KG1 (cell line): Measurements from ENCODE around the gene DRC1.

ENCODE experiments used
- DNase-seq: peaks from one replicate; lab custom pipeline; 2025; lab: John Stamatoyannopoulos, UW

The DRC1 gene

DNA sequence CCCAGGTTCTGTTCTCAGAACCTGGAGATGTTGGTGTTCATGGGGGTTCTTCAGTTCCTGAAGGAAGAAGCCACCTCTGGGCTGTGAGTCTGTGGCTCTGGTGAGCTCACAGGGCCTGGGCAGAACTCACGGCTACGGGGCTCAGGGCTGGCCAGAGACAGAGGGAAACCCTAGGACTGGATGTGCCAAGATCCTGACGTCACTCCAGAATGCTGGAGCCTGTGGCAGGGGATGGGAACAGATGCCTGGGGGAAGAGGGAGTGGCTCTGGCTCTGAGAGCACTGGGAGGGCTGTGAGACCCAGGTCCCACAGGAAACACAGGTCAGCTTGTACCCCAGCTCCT is 76.2 kb downstream of the DRC1 start, which contains the start of gene OTOF:
OTOF (minus strand) TSS at position 214 of the 343 bp plus-strand sequence.
- DNase-seq = no peak

DNA sequence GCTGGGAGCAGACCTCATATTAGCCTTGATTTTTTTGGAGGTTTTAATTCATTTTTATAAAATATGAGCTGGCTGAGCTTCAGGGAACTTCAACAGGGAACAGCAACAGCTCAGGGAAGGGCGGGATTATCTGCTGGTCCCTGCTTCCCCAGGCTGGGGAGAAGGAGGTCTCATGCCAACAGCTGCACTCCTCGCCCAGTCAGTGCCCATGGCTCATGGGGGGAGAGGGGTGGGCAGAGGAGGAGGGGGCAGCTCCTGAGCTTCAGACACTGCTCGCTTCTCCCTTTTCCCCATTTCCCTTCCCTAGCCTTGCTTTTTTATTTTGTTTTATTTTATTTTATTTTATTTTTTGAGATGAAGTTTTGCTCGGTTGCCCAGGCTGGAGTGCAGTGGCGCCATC is 76.6 kb downstream of the DRC1 start:
- DNase-seq = no peak

DNA sequence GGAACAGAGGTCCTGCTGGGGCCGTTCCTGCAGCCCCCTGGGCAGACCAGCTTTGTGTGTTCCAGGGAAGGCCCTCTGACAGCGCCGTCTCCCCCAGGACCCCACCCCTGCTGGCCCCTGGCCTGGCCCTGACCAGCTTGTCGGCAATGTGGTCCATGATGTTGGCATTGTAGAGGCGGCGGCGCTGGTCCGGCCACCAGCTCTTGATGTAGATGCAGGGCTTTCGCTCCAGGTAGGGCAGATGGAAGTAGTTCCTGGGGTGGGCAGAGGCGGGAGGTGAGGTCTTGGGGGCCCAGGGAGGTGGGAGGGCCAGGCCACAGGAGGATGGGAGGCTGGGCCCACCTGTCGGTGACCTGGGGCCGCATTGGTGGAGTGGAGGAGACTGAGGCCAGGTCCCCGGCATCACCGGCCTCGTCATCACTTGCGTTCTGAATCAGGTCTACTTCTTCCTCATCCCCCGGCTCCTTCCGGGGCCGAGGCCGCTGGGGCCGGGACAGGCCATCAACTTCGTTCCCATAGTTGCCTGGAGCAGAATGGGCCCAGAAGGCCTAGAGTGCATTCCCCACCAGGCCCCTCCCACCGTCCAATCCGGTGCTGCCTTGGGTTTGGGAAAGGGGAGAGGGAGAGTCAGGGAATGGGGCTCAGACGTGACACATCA is 77.5 kb downstream of the DRC1 start:
- no peak for DNase-seq

DNA sequence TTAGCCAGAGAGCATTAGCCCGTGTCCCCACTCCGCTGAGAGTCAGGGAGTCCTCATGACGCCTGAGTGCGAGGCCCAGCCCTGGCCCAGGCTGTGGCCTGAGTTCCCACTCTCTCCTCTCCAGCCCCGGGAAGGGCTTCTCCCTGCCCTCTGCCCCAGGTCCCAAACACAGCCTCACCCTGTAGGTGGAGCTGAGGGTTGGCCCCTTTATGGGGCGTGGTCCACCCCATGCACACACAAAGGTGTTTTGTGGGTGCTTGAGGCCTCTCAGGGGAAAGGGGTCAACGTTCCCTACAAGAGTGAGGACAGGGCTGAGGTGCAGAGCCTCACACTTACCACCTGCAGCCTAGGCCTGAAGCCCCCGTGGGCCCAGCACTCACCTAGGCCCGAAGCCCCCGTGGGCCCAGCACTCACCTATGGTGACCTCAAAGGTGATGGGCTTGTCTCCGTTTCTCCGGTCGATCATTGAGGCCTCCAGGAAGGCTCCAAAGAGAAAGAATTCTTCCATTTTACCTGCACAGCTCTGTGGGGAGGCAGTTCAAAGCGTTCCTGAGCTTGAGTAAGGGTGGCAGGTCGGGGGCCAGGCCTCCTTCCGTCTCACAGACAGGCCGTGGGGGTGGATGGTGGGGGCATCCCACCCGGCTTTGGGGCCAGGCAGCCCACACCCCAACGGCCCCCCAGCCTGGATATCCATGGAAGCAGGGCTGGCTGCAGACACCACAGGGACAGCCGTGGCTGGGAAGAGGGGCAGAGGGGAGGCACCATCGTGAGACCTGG is 78.3 kb downstream of the DRC1 start:
- DNase-seq = no peak

- DNase-seq = no peak
Observed at GRCh38 chr2:26480566-26481423, 79.1 kb downstream of the DRC1 start.

GRCh38 chr2:26481706-26482105 is 80.0 kb downstream of the DRC1 start:
- no peak for DNase-seq

DNA sequence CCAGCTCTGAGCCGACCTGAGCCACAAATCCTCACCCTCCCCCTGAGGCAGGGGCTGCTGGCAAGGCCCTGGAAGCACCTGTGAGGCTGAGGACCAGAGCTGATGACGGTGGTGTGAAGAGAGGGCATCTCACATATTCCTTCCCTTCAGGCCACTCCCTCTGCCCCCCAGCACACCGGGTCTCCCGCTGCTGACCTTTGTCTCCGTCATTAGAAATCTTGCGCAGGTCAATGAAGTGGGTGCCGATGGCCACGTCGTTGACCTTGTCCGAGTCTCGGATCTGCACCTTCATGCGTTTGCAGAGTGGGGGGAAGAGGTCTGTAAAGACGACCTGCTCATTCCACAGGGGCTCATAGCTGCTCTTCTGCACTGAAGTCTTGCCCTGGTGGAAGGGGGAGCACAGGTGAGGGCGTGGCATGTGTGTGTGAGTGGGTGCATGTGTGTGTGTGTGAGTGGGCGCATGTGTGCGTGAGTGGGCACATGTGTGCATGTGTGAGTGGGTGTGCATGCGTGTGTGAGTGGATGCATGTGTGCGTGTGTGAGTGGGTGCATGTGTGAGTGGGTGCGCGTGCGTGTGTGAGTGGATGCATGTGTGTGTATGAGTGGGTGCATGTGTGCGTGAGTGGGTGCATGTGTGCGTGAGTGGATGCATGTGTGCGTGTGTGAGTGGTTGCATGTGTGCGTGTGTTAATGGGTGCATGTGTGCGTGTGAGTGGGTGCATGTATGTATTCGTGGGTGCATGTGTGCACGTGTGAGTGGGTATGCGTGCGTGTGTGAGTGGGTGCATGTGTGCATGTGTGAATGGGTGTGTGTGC is 80.7 kb downstream of the DRC1 start:
- no peak for DNase-seq

- no peak for DNase-seq
Observed at GRCh38 chr2:26483027-26483326, 81.3 kb downstream of the DRC1 start.

- no peak for DNase-seq
Observed at GRCh38 chr2:26483516-26483915, 81.8 kb downstream of the DRC1 start.

GRCh38 chr2:26483957-26484565 is 82.3 kb downstream of the DRC1 start:
- no peak for DNase-seq

DNA sequence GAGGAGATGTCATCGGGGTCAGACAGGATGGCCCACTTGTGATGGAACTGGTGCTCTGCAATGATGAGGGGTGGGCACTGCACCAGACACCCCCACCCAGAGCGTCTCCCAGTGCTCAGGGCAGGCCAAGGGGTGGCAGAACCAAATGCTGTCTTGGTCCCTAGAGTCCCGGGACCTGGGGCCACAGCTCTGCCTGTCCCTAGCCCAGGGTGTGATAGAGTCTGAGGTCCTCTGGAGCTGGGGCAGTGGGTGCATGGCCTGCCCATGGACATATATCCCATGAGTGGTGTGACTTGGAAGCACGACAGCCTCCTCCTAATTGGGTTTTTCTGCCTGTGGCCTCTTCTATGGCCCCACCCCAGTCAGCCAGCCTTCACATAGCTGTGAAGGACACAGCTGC is 82.9 kb downstream of the DRC1 start:
- DNase-seq = no peak

DNA sequence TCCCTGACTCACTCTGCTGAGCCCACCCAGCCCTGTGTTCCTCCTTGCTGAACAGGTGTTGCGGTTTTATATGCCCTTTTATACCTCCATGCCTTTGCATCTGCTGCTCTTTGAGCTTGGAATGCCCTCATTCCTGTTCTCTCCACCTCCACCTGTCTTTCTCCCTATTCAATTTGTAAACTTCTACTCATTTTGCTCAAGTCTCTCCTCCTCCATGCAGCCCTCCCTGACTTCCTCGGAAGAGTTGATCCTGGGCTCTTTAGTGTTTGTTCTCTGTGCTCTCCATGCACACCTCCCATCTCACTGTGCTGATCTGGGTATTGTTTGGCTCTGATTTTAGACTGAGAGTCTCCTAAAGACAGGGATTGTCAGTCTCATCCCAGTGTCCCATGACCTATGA is 83.4 kb downstream of the DRC1 start:
- no peak for DNase-seq

DNA sequence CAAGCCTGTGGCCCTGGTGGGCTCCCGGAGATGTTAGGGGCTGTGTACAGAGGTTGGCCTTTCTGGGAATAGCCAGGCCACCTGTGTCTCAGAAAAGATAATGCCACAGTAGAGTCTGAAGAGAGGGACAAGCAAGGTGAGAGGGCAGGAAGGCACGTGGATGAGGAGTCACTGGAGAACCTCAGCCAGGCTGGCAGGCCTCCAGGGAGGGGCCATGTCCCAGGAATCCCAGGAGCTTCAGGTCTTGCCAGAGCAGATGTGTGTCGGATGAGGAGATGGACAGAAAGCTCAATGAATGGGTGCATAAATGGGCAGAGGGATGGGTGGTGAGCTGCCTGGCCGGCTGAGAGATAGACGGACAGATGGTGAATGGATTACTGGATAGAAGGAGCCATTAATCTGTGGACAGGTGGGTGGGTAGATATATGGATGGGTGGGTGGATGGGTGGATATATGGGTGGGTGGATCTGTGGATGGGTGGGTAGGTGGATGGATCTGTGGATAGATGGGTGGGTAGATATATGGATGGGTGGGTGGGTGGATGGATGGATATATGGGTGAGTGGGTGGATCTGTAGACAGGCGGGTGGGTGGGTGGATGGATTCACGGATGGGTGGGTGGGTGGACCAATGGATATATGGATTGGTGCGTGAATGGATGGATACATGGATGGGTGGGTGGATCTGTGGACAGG is 84.2 kb downstream of the DRC1 start:
- no peak for DNase-seq

DNA sequence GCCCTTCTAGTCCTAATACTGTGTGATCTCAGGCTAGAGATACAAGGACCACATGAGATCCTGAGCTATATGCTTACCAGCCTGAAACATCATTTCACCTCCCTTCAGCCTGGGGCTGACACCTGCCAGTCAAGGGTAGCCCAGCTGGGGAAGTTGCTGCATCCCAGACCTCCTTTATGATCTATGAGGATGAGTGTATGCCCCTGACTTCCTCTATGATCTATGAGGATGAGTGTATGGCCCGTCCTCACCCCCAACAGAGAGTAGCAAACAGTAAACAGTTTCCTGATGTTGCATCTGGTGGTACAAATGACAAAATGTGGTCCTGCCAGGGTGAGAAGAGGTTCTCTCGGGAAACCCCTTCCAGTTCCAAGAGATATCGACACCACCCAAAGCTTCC is 85.1 kb downstream of the DRC1 start:
- no peak for DNase-seq

GRCh38 chr2:26487192-26487591 is 85.5 kb downstream of the DRC1 start:
- DNase-seq = no peak

DNA sequence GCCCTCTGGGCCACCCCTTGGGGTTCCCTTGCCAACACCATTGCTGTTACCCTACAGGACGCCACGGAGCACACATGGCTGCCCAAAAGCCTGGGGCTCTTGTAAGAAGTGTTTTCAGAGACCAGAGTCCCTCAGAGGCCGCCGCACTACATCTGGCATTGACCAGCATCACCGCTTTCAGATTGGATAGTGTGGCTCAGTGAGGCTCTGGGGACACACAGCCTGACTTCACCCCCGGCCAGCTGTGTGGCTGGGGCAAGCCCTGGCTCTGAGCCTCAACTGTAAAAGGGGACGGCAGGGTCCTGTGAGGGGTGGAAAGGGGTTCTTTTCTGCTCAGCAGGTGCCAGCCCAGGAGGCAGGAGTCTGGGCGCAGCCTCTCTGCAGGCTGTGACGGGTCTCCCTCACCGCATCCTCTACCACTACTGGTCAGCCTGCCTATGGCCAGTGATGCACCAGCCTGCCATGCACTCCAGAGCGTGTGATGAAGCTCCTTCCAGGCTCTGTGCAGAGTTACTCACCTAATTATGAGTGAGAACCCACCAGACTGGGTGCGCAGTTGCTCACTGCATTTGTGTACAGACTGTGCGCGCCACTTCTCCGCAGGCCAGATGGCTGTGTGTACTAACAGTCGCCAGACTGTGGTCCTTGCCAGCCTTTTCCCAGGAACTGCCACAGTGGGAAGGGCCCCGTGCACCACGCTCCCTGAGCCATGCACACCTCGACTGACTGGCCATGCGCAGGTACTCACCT is 86.9 kb downstream of the DRC1 start:
- no peak for DNase-seq

DNA sequence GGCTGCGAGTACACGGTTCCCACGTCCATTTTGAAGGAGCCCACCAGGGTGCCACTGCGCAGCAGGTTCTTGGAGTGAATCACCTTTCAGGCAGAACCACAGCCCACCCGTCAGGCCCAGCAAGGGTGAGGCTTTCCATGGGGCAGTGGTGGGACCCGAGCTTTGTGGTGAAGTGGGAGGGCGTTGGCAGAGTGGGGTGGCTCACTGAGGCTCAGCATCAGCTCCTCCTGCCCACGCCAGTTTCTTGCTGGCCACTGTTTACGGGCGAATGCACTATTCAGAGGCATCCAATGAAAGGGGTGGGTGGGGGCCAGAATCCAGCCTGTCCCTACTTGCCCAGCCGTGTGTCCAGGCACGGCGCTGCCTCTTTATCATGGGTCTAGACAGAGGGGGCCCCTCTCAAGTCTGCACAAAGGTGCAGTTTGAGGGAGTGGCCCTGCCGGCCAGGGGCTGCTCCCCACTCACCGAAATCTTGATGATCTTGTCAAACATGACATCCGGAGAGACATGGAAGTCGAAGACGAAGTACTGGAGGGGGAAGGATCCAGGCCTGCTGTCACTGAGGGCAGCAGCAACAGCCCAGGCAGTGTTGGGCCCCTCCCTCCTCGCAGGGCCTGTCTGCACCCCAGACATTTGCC is 87.6 kb downstream of the DRC1 start:
- DNase-seq = no peak

- no peak for DNase-seq
Observed at GRCh38 chr2:26491563-26492167, 89.9 kb downstream of the DRC1 start.

DNA sequence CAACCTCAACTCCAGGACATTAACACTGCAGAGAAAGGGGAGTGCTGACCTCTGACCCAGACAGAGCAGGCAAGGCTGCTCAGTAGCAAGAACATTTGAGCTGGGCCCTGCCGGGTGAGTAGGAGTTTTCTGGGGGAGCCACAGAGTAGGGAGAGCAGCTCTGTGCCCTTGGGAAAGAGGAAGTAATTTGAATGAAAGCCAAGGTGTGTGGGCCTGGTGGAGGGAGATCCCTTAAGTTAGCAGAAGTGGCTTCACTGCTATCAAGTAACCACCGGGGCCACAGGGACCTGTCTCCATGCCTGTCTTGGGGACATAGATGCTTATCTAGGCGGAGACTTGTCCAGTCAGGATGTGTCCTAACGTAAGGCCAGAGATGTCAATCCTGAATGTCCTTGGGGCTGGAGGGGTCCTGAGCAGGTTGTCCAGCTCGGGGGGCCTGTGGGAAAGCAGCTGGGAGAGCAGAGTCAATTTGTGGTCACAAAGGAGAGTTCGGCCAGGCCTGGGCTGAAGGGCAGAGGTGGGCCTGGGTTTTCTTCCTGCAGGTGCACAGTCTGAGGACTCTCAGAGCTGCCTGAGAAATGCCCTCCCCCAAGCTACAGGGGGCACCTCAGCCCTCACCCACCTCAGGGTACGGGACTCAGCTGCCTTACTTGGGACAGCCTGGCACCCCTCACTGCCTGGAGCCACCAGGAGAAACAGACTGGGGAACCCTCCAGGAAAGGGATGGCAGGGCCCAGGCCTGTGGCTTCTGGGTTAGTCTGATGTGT is 91.2 kb downstream of the DRC1 start:
- no peak for DNase-seq
